Measurements from ENCODE around the gene BEND7.
"Not testable (repeated sequence)": the region's sequence is repeated elsewhere in the genome, so short reads cannot be mapped to it uniquely, and the experiment has no call there.

Gene BEND7

DNA sequence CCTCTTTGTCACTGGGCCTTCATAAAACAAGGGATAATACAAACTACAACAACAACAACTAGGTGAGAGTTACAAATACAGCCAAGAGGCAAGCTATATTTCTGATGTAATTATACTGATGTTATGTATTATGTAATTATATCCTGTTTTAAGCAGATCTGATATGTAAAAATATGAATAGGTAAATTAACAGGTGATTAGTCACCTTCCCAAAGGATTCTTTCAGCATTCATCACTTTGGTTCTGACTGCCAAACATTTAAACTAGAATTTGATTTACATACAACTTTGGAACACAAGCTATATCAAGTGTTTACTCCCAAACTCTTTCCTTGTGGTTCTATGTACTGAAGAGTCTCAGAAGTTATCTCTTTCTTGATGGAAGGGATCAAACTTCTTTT, 53.7 kb downstream of the BEND7 start:
- no peak for DNase-seq

DNA sequence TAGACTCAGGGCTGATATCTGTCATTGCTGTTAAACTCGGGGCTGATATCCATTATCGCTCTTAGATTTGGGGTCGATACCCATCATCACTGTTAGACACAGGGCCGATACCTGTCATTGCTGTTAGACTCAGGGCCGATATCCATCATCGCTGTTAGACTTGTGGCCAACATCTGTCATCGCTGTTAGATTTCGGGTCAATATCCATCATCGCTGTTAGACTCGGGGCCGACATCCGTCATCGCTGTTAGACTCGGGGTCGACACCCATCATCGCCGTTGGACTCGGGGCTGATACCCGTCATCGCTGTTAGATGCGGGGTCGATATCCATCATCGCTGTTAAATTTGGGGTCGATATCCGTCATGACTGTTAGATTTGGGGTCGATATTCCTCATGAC, 54.8 kb downstream of the BEND7 start:
- no peak for DNase-seq

DNA sequence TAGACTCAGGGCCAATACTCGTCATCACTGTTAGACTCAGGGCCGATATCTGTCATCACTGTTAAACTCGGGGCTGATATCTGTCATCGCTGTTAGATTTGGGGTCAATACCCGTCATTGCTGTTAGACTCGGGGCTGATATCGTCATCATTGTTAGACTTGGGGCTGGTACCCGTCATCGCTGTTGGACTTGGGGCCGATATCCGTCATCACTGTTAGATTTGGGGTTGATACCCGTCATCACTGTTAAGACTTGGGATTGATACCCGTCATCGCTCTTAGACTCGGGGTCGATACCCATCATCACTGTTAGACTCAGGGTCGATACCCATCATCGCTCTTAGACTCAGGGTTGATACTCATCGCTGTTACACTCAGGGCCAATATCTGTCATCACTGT, 56.5 kb downstream of the BEND7 start:
- no peak for DNase-seq

DNA sequence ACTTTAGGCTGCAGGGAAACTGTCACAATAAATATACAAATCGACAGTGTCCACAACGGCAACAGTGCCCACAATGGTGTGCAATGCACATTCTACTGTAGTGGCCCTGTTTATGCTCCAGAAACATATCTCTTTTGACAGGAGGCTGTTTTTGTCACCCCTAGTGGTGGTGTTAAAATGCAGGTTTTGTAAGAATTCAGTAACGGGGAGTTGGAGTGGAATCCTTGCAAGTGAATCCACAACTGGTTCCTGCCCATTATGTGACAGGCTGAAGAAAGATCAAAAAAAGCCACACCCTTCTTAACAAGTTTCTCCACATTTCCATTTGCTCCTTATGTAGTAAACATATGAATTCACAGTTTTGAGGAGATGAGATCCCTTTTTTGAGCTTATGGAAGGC, 58.5 kb downstream of the BEND7 start:
- no peak for DNase-seq

DNA sequence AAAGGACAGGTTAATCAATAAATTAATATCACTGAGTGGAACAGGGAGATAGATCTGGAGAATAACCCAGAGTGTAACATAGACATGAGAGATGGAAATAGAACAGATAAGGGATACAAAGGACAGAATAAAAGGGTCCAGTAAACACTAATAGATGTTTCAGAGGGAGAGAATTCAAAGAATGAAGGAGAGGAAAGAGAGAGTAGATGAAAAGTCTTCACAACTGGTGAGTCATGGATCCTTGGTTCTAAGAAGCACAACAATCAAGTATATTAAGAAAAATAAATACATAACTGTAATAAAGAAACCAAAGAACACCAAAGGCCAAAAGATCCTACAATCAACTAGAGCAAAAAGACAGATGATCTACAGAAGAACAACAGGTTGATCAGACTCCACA, 66.3 kb downstream of the BEND7 start:
- no peak for DNase-seq

DNA sequence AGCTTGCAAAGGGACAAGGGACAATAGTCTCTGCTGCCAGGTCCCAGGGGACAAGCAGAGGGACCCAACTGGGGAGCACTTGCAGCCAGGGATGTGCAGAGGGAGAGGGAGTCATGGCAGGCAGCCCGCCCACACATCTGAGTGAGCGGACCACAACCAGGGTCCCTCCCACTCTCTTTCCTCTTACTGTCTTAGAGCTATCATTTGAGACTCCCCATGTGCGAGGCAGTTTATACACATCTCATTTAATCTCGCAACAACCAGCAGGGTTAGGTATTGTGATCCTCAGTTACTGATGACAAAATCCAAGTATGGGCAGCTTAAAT, 70.2 kb downstream of the BEND7 start:
- DNase-seq: no peak

DNA sequence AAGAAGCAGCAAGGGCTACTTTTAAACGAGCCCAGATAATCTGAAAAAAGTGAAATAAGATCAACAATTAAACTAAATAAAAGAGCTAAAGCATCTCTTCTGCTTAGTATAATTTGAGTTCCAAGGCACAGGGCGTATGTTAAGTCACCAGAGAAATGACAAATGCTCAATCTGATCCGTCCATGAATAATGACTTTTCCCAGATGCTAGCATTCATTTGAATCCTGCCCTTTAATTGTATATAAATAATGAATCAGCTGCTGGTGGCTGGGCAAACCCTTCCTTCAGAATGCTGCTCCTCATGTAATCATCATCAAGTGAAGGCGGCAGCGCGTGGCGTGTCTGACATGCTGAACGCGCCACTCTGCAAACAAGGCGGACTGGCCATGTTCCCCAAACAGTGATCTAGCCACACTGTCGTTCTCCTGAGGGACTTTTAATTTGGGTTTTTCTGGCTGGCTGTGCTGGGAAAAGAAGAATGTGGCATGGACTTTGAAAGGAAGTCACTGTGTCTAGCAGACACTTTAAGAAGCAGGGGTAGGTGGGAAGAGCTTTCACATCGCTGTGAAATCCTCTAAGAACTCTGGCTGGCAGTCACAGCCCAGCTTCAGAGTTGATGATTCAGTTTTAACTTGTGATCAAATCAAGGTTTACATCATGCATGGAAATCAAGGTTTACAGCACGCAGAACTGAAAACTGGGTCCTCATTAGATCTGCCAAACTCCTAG, 70.7 kb downstream of the BEND7 start:
- DNase-seq: no peak

DNA sequence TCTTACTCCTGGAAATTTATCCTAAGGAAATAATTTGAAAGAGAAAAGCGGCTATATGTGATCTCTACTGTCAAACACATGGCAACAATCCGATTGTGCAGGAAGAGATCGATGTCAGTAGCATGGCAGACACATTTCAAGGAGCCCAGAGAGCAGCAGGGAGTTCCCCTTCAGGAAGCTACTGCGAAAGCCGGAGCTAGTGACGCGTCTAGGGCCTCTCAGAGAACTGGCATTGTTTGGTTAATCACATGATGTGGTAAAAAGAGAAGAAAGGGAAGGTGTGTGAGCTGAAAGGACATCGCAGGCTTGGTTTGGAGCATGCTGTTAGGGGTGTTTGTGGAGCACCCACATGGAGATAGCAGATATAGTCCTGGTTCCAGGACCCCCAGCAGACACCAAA, 74.9 kb downstream of the BEND7 start:
- DNase-seq: no peak

DNA sequence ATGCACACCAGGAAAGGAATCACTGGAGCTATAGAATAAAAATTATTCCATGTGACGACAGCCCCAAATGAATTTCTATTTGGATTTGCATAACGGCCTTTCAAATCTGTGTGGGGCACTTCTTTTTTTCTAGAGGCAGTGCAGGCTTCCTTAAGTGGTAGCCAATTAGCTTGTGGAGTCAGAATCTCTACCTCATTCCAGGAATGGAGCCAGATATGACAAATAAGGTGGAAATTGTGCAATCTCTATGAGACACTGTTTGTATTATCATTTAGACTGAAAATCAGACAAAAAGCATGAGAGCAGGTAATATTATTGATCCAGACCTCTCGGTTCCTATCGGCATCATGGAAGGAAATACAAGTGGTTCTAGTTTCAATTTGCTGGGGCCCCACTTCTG, 78.7 kb downstream of the BEND7 start:
- no peak for DNase-seq

DNA sequence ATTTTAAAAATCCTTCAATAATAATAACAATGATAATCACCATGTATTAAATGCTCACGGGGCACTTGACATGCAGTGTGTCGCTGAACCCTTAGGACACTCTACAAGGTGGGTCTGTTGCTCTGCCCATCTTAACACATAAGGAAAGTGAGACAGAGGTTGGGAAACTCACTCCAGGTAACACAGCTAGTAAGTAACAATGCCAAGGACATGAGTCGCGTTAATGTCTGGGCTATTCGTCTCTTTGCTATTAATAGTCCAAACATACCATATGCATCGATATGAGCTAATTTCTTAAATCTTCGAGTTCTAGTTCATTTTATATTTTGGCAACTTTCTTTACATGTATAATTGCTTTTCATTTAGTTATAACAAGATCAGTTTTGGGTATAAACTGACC, 79.5 kb downstream of the BEND7 start:
- no peak for DNase-seq

DNA sequence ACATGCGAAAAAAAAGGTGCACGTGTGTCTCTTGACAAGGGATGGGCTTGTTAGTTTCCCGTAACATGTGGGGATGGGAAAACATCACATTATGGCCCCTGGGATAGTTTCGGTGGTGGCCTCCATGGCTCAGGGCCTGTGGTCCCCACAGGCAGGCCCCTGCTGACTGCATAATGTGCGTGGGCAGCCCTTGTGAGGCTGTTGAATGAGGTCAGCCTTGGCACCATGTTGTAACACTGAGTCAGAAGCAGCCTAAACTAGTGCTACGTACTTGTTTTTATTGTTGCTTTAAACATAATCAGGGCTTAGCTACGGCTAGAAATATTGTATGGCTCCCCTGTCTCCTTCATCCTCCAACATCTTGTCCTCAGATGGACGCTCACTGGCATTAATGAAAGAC, 80.6 kb downstream of the BEND7 start:
- no peak for DNase-seq

DNA sequence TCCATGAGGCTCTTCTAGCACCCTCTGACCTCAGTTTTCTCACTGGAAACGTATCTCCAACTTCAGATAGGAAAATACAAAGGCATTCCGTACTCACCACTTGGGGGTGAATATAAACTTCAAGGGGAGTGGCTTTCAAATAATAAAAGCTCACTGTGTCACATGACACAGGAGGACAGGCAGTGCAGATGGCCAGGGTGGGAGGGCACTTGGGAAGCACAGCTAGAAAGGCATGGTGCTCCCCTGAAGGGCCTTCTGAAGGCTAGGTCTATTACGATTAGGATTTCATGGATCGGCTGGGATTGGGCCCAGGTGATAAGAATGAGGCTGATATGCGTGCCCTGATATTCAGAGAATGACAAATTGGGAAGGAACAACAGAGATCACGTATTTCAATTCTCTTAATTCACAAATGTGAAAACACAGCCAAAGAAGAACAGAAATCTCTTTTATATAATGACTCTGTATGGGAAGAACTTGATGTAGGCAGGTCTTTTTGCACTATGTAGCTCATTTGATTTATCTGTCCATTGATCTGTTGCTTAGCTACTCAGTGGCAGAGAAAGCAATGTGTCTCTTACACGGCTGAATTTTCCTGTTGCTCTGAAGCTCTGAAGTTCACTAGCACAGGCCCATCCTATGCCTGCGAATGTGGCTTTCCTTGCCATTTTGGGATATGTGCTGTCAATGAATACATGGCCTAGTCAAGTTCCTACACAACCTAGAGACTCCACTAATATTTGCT, 83.0 kb downstream of the BEND7 start:
- no peak for DNase-seq

DNA sequence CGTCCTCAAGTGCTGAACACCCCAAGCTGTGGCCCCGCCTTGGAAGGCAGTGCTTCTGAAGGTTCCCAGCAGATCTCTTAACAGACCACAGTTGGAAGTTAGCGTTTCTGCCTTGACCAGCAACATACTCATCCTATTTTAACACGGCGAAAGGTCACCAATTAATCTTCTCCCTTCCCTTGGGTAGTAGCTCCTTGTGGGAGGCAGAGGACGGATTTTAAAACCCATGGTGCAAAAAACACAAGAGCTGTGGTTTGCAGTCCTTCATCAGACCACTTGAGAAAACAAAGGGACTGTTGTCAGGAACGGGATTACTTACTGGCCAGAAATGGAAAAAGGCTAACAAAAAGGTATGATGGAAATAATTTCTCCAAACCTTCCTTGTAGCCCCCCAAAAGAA, 87.3 kb downstream of the BEND7 start:
- DNase-seq: no peak

DNA sequence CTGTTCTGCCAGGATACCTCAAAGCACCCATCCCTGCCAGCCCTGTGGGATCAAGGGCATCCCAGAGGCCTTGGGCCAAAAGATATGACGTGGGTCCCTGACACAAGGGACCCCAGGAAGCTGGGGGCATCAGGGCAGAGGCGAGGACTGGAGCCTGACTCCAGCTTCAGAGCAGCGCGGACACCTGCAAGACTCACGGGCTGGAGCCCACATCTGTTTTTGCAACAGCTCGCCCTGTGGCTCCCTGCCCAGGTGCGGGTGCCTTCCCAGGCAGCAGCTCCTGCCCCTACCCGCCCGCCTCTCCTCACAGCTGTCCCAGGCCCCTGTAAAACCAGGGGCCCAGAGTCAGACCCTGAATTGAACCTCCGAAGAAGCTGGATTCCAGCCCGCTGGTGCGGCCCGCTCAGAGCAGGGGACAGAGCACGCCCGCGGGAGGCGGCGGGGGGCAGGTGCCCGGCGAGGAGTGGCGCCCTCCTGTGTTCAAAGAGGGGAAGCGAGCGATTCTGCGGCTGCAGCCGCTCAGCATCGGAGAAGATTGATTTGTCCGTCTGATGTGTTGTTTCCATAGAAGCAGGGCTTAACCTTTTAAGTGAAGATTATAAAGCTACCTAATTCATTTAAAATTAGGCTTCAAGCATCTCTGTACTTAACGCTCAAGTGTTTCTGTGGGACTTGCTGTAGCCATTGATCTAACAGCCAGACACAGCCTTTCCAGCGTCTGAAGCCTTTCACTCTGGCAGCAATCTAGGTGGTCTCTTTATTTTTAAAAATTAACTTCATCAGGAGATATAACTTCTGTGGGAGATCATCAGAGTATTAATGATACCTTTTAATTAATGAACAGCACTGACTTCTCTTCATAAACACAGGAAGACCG, 88.4 kb downstream of the BEND7 start:
- DNase-seq: peak; percentile 57

DNA sequence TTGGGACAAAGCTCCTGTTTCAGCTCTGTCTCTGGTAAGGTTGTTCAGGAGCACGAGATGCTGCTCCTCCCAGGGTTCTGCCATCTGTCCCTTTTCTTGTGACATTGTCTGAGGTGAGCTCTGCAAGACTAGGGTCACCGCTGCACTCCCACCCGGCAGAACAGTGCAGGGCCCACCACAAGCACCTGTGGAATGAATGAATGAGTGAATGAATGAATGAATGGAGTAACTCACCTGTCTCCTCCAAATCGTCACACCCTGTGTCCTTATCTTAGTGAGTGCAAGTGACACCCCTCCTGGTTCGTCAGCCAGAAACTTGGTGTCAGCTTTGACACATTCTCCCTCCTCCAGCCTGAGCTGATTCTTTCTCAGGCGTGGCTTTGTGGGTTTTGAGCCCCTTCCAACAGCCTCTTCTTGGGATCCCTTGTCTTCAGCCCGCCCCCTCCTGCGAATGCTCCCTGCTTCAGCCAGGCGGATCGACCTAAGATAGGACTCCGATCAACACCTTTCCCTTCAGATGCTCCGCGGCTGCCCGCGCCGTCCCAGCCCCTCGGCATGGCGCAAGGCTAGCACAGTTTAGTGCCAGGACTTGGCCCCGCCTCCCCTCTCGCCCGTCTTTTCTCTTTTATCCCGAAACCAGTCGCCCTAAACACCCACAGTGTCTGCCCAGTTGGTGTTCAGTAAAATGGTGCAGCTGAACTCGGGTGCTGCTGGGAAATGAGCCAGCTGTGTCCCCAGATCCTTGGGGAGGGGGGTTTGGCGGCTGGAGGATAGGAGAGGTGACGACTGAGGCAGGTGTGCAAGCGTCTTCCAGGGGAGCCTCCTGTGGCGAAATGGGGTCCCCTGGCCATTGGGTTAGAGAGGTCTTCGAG, 89.3 kb downstream of the BEND7 start:
- no peak for DNase-seq

DNA sequence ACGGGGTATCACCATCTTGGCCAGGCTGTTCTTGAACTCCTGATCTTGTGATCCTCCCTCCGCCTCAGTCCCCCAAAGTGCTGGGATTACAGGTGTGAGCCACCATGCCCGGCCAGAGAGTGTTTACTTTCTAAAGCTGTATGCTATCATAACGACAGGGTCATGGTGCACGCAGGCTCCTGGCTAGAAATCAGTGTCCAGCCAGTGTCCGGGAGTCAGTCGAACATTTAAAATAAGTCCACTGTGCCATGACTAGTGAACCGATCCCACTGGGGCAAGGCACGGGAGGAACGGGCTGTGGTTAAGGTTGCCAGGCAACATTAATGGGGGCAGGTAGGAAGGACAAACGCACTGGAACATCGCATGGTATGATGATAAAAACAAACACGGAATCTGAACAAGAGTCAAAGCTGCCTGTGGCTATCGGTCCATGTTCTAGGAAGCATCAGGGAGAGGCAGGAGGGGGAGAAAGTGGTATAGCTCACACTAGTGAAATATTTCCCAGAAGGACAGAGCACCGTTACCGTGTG, 91.7 kb downstream of the BEND7 start:
- no peak for DNase-seq

DNA sequence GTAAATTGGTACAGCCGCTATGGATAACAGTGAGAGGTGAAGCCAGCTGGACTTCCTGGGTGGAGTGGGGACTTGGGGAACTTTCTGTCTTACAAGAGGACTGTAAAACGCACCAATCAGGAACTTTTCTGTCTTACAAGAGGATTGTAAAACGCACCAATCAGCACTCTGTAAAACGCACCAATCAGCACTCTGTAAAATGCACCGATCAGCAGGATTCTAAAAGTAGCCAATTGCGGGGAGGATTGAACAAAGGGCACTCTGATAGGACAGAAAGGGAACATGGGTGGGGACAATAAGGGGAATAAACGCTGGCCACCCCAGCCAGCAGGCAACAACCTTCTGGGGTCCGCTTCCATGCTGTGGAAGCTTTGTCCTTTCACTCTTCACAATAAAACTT, 100.9 kb downstream of the BEND7 start:
- DNase-seq: not testable (repeated sequence)

DNA sequence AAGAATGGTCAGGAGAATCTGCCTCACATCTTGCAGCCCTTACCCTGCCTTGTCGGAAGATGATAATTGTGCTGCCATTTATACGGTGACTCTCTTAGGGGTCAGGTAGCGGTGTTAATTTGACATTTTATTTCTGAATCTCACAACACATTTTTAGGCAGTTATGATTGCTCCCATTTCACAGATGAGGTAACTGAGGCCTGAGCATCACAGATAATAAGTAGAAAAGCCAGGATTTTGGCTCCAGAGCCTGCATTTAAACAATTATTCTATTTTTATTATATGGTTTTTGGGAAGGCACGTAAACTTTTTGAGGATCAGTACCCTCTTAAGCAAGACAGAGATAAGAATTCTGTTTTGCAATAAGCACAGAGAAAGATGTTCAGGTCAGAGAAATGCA, 103.4 kb downstream of the BEND7 start:
- DNase-seq: no peak

DNA sequence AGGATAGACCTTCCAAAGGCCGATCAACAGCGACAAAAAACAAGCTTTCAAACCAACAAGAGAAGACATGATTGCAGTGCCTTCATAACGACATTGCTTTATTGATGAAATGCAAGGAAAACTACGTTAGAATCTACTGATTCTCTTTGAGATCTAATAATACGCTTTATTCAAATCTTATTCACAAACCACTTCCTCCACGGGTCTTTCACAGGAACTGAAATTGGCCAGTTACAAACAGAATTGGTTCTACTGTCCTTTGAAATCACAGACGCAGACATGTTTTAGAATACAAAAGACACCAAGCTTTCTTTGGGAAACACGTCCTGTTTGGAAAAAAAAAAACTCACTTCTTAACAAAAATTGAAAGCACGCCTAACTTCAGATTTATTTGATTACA, 106.0 kb downstream of the BEND7 start:
- DNase-seq: no peak

DNA sequence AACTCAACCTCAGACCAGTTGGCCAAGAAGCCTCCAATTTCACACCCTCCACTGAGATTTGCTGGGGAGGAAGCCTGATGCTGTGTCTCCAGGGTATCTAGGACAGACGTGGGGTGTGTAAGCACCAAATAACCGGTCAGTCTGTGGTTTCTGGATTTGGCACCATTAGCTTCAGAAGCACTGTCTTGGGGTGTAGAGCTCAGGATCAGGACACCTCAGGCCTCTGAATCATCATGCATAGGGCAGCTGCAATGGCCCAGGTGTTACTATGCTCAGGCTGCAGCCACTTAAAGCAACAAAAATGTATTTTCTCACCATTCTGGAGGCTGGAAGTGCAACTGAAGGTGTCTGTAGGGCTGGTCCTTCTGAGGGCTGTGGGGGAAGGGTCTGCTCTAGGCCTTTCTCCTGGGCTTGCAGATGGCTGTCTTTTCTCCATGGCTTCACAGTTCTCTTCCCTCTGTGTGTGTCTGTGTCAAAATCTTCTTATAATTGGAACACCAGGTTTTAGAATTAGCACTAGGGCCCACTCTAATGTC, 107.4 kb downstream of the BEND7 start:
- no peak for DNase-seq

DNA sequence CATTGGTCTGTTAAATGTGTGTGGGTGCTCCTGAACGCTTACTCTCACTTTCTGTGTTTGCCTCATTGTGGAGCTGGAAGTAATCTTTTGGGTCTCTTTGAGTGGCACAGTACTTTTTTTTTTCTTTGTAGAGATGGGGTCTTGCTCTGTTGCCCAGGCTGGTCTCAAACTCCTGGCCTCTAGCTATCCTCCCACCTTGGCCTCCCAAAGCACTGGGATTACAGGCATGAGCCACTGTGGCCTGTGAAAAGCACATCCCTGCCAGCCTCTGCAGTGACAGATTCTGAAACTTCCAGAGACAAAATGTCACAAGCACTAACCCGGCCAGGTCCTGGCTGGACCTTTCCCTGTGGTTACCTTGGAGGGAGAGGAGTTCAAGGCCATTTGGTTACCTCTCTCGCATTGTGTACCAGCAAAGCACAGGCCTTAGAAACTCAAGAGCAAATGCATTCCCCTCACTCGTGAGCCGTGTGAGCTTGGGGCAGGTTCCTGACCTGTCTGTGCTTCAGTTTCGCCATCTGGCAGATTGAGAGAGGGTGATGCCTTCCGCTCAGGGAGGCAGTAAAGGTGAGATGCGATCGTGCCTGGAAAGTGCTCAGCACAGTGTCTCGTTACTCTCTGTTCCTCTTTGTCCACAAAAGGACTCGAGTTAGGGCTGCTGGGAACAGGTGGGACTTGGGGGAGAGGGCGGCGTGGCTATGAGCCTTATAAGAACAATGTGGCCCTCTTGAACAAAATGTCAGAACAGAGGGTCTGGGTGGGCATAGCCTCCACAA, 108.1 kb downstream of the BEND7 start:
- no peak for DNase-seq

All from activated CD4-positive, alpha-beta T cell treated with anti-CD3 and anti-CD28 coated beads for 1 hour (primary cell).